AG20443 (cell line): ENCODE results near the gene CCNG2.
A peak's percentile ranks its signal among the peaks of the same experiment; 100 is the strongest.

Experiments
- DNase-seq: peaks from one replicate; pipeline ENCODE4 v3.0.0; 2012; ENCODE audit warnings: low spot score, mixed read lengths

CCNG2 gene

GRCh38 chr4:77203380-77204197 is 46.6 kb downstream of the CCNG2 start:
- peak; percentile 85 for DNase-seq

GRCh38 chr4:77204621-77205020 is 47.6 kb downstream of the CCNG2 start:
- DNase-seq: no peak

DNA sequence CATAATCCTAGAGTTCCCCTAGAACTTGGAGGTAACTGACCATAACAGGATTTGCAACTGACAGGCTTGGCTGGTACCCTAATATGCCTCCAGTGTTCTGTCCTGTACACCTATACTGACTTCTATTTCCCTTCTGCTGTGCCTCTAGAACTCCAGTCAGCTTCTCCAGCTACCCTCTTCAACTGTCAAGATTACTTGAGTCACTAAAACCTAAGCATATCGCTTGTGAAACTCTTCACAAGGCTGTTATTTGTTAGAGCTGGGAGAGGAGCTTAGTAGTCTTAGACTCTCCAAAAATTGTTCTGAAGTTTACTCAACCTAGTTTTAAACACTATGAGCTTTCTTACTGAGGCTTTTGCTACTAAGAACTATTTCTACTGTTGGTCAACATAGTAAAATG is 52.0 kb downstream of the CCNG2 start:
- DNase-seq: no peak

GRCh38 chr4:77209936-77210335 is 52.9 kb downstream of the CCNG2 start:
- DNase-seq: no peak

DNA sequence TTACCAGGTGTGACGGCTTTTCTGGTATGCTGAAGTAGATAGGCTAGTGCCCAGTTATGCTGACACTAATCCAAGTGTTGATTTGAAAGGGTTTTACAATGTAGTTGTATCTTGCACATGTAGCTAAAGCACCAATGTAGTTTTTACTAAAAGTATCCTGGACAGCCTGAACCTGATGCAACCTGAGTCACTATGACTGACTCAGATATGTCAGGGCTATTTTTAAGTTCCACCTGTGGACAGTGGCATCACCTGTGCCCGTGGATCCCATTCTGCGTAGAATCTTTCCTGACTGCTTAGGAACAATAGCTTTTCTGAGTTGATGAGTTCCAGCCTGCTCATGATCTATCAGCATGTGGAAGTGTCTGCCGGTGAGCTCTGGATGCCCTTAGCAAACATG is 58.1 kb downstream of the CCNG2 start:
- DNase-seq: no peak

DNA sequence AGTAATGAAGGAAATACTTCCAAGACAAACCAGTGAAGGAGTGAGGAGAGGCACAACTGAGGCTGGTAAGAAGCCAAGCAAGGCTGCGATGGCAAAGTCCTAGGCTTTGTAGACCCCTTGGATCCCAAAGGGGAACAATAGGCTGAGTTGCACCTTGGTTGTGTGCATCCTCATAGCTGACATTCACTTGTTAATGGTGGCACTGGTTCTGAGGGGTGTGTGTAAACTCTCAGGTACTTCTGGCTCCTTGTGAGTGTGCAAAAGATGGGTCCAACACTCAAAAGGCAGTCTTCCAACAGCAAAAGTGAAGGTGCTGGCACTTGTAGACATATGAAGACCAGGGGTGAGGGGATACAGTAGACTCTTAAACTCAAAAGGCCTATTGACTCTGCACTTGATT is 60.5 kb downstream of the CCNG2 start:
- no peak for DNase-seq

DNA sequence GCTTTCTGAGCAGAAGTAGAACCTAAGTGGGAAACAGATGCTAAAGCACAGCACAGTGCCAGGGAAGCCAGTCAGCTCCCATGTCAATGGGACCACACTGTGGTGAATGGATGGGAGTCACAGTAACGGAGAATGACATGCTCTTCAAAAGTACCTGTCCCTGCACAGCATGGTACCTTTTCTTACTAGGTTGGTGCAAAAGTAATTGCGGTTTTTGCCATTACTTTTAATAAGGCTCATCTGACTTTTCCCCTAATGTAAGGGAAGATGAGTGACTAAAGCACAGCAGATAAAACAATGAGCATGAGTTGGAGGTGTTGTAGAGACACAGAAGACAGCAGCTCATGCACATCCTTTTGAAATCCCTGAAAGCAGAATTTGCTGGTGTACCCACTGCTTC is 62.3 kb downstream of the CCNG2 start:
- no peak for DNase-seq
